HG03139 (cell line): ENCODE data around the gene PPP2R2B.

ENCODE experiments used
- ATAC-seq: cut with Tn5 transposase; IDR thresholded peaks from one replicate; pipeline ENCODE4 v1.9.1; 2021; ENCODE audit not compliant: unreplicated experiment

PPP2R2B gene

GRCh38 chr5:146704949-146705665, 173.4 kb downstream of the PPP2R2B start:
- no peak for ATAC-seq

DNA sequence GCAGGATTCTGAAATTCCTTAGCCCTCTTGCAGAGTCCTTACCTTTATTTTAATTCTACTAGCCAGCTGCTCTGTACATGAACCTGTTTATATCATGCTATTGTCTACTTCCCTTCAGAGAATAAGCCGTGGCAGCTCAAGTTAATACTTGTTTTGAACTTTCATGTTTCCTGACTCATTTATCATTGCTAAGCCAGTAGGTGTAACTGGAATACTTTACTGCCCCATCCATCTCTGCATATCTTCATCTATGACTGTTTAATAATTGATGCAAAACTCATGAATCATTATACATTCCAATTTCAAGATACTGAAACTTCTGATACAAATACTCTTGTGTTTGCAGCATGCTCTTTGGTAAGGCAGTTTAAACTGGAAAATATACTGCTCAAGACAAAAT, 174.7 kb downstream of the PPP2R2B start:
- ATAC-seq = no peak

- no peak for ATAC-seq
Observed at GRCh38 chr5:146703499-146703898, 175.1 kb downstream of the PPP2R2B start.

DNA sequence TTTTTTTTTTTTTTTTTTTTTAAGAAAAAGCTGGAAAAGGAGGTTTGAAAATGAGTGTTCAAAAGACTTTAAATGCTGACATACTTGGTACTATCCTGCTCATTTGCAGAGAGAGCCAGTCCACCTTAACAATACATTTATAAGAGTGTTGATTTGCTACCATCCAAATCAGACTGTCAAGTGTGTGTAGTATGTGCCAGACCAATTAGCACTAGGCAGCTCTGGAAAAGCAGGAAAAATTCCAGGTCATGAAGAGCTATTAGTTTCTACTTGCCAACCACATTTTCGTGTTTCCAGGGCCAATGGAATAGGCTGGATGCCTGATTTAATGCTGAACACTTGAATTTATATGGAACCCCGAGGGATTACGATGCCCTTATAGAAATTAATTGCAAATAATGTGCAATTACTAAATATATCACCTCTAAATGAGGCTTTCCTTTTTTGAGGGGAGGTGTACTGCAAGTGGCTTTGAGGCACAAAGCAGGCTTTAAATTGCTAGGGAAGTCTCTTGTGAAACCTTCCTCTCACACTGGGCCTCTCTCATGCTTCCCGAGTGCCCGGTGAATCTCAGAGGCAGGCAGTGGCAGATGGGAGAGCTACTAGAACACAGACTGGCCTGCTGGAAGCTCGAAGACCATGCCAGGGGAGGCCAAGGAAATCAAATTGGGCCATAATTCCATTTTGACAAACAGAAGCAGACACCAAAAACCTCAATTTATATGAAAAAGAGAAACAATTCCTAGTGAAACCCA, 178.7 kb downstream of the PPP2R2B start:
- no peak for ATAC-seq

- ATAC-seq = no peak
Observed at GRCh38 chr5:146699138-146699537, 179.4 kb downstream of the PPP2R2B start.

- no peak for ATAC-seq
Observed at GRCh38 chr5:146698651-146699050, 179.9 kb downstream of the PPP2R2B start.

GRCh38 chr5:146697211-146697610, 181.3 kb downstream of the PPP2R2B start:
- ATAC-seq = no peak

DNA sequence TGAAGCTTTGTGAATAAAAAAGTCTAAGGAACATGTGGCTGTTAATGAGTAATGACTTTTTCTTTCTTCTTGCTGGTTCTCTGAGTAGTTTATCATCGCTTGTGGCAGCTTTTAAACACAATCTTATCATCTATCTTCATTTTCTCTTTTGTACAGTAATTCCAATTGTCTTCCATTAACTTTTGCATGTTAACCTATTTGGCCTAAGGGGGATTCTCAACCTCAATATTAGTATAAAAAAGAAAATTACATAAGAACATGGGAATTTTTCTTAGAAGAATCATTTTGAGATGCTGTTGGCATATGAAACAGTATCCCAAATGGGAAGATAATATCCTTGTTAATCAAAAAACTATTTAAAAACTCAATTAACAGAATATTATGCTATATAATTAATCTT, 182.9 kb downstream of the PPP2R2B start:
- no peak for ATAC-seq

GRCh38 chr5:146690880-146691355, 187.6 kb downstream of the PPP2R2B start:
- ATAC-seq = no peak

DNA sequence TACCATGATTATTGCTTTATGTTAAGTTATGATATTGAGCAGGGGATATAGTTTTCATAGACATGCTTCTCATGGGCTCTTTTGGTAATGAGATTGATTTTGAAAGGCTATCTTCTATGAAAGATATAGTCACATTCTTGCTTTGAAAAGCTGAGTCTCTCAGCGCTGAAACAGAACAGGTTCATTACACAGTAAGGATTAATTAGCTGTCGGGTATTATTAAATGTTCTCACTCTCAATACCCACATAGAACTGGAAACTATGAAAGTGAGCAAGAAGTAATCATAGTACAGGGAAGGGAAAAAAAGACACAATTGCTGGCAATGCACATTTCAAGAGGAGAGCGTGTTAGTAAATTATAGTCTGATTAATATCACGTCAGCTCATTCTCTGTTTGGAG, 190.9 kb downstream of the PPP2R2B start:
- ATAC-seq = no peak

- no peak for ATAC-seq
Observed at GRCh38 chr5:146683861-146684260, 194.7 kb downstream of the PPP2R2B start.

DNA sequence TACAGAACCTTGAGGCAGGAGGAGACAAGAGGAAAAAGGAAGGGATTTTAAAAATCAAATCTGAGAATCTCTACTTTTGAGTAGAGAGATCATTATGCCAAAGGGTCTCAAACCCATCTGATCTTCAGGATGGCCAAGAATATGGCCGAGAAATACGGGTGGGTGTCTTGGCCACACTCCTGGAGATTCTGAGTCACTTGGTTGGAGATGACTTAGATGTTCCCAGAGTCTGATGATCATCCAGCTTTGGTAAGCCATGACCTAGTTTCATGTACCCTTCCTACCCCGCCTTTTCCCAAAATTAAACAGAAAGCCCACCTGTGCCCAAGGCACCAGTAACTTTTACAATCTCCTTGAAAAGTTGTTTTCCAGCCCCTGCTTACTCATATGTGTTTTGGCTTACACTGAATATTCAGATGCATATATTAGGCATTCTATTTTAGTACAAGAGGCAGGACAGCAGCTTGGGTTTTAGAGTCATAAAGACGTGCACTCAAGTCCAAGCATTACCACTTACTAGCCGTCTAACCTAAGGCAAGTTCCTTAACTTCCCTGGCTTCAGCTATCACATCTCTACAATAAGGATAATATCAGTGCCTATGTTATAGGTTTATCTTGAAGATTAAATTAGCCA, 195.5 kb downstream of the PPP2R2B start:
- ATAC-seq = no peak

GRCh38 chr5:146681585-146682105, 196.9 kb downstream of the PPP2R2B start:
- ATAC-seq = no peak

DNA sequence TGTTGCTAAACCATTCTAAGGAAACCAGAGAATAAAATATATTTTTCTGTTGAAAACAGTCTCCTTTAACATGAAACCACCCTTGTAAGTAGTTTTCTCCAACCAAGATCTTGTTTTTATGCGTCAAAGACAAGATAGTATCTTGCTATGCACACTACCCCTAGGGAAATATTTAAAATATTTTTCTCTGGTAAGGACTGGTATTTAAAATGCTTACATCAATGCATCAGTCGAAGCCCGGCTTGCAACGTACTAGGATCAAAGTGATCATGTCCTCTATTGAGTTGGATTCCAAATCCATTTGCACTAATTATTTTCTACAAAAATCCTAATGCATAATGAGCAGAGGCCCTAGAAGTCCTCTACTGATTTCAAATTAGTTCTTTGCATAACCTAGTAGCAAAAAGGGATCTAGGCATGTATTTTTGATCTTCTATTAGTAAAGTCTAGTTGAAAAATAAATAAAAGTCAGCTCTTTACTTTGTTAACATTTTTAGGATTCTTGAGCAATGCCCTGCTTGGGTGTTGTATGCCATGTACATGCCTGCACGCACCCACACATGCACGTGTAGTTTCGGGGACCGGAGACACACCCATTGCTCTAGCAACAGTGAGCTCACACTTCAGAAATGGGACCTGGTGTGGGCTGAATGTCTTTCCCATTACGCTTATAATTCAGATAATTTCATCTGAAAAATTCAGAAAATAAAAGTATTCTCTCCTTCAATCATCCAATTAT, 197.5 kb downstream of the PPP2R2B start:
- no peak for ATAC-seq

DNA sequence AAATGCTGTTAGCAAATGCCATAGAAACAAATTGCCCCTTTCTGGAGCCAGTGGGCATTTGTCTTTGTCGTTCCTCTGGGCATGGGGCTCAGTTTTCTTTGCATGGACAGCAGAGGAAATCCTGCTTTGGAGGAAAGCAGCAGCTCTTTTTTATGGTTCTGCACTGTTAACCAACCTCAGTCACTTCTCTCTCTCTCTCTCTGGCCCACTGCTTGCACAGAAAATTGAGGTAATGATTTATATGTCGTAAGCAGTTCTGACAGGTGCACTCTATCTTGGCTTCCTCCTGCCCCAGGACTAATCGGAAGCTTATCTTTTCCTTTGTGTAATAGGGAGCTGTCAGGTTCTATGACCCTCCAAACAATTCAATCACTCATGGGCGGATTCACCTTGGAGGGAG, 202.9 kb downstream of the PPP2R2B start:
- peak; percentile 69 for ATAC-seq

DNA sequence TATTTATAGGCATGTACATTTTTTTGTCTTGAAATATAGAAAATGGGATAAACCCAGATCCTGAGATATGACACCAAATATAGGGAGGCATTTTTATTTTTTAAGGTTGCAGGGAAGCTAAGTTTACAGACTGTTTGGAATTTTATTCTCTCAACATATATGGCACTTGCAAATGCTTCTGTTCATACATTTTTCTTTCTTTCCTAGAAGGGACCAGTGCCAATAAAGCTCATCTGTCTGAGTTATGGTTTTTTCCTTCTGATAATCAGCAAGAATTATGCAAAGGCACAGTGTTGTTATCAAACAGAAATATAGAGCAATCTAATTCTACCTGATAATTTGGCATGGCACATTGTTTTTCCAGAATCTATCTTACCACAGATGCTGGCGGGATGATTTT, 205.7 kb downstream of the PPP2R2B start:
- no peak for ATAC-seq

DNA sequence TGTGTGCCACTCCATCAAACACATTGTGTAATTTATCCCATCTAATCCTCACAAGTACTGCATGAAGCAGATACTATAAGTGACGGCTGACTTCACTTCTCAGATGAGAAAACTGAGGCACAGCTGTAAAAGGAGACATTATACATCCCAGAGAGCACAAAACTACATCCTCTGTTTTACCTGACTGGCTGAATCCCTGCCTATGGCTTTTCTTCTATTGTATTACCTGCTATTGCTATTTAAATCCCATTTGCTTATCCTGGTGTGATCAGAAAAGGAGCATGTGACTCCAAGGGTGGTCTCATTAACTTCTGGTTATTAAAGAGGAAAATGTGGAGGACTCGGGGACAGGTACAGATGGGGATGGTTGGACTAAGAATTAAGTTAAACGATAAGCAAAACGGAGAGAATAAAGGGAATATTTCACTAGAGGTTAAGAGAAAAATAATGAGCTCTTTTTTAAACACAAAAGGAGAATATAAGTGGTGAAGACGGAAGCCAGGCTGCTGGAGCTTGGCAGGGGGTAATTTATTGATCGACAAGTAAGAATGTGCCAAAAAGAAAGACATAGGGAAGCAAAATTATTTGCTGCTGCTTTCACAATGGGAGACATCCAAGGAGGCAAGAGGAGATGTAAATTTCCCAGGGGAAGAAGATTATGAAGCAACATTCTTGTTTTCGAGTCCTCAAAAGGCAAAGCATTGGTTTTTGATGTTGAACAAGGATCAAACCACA, 206.8 kb downstream of the PPP2R2B start:
- ATAC-seq = no peak

- no peak for ATAC-seq
Observed at GRCh38 chr5:146669656-146670055, 208.9 kb downstream of the PPP2R2B start.

DNA sequence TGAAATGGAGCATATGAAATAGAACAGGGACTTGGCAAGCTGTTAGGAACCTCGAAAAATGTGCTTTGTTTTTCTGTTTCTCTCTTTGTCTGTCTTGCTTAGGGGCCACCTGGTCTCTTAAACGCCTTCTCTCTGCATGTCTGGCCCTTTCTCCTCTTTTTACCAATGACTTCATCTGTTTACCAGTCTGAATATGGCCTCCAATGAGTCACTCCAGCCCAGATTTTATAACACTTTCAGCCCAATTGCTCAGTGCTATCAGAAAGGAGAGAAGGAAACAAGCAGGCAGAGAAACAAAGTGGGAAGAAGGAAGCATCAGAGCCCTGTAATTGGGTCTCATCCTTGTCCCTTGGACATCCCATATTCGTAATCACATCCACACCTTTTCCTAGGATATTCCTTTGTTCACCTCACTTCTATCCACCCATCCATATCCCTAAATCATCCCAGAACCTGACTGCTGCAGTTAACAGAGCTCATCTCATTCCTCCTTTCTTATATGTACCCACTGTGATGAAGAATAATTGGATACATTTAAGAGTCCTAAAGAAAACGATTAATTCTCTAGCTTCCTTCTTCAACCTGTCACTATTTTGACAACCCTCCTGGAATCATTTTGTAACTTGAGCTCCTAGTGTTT, 210.8 kb downstream of the PPP2R2B start:
- no peak for ATAC-seq

DNA sequence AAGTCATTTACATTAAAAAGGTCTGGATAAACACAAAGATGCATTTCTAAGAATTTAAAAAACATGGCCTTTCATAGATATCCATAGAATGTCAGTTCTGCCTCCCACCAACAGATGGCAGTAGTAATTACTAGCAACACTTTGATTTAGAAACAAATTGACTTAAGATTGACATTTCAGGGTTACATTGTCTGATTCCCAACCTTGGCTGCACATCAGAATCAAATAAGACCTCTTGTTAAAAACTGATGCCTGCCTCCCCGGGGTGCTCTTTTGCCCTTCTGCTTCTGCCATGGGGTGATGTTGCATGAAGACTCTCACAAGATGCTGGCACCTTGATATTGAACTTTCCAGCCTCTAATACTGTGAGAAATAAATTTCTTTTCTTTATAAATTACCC, 216.3 kb downstream of the PPP2R2B start:
- no peak for ATAC-seq
